IMR-90 (cell line): ENCODE data around the gene CABCOCO1. TPM values are rescaled to one million over a fixed set of nuclear protein-coding genes. Genes with fewer than 3 reads are reported as not detected.
"Not testable (repeated sequence)": the region's sequence is repeated elsewhere in the genome, so short reads cannot be mapped to it uniquely, and the experiment has no call there.

ENCODE experiments used
- ATAC-seq: fragments of 200-7000 bp; cut with Tn5 transposase; 2 replicates; pipeline ENCODE4 v1.9.1; 2020; ENCODE audit warnings: low read depth, mild to moderate bottlenecking, moderate library complexity
- BruUV-seq: library from RNA; stranded (reverse); fragments of 400-500 nt; replicated peaks from 2 replicates; lab custom pipeline; 2021; lab: Mats Ljungman, UMichigan
- CTCF ChIA-PET: fragments of 300-600 bp; formaldehyde crosslinking; extraction: SDS; loops from one replicate; lab custom pipeline; 2021; ENCODE audit warnings: antibody characterized with exemption; lab: Yijun Ruan, JAX
- POLR2A ChIA-PET: fragments of 300-600 bp; sonication (Branson Sonifier 250); formaldehyde crosslinking; loops from one replicate; lab custom pipeline; 2022; ENCODE audit warnings: antibody characterized with exemption; ENCODE audit not compliant: unreplicated experiment; lab: Charles Lee
- DNase-seq: peaks from one replicate; pipeline ENCODE4 v3.0.0; 2013
- H2AFZ ChIP-seq: replicated peaks from 2 replicates; pipeline ENCODE3; 2013; ENCODE audit warnings: low read length, mild to moderate bottlenecking; ENCODE audit not compliant: poor library complexity
- H2AK5ac ChIP-seq: 2 replicates; pipeline ENCODE4 v1.6.1; 2013; ENCODE audit warnings: low read depth, low read length, inconsistent platforms
- H2AK9ac ChIP-seq: replicated peaks from 2 replicates; pipeline ENCODE3; 2013; ENCODE audit warnings: mild to moderate bottlenecking, low read depth, low read length, moderate library complexity; ENCODE audit not compliant: poor library complexity
- H2BK120ac ChIP-seq: 2 replicates; pipeline ENCODE4 v1.6.1; 2013; ENCODE audit warnings: low read depth, low read length, inconsistent platforms
- H2BK15ac ChIP-seq: 3 replicates; pipeline ENCODE4 v1.6.1; 2013; ENCODE audit warnings: low read depth, low read length, inconsistent platforms
- H2BK20ac ChIP-seq: 2 replicates; pipeline ENCODE4 v1.6.1; 2013; ENCODE audit warnings: low read depth, mild to moderate bottlenecking, inconsistent platforms, low read length, moderate library complexity
- H2BK5ac ChIP-seq: 2 replicates; pipeline ENCODE4 v1.6.1; 2013; ENCODE audit warnings: mild to moderate bottlenecking, low read depth, low read length, inconsistent platforms; ENCODE audit not compliant: poor library complexity, severe bottlenecking
- H3K14ac ChIP-seq: replicated peaks from 2 replicates; pipeline ENCODE4 v1.6.1; 2013; ENCODE audit warnings: low read depth, low read length, inconsistent platforms
- H3K18ac ChIP-seq: 2 replicates; pipeline ENCODE4 v1.6.1; 2013; ENCODE audit warnings: low read depth, low read length, control low read depth
- H3K23ac ChIP-seq: 2 replicates; pipeline ENCODE4 v1.6.1; 2013; ENCODE audit warnings: low read depth, low read length, inconsistent platforms
- H3K27ac ChIP-seq: 2 replicates; pipeline ENCODE4 v1.5.1; 2013; ENCODE audit warnings: mild to moderate bottlenecking, control low read depth, low read length; ENCODE audit not compliant: insufficient read depth
- H3K27me3 ChIP-seq: 2 replicates; pipeline ENCODE4 v1.6.1; 2013; ENCODE audit warnings: low read length; ENCODE audit not compliant: control insufficient read depth, insufficient read depth
- H3K36me3 ChIP-seq: 2 replicates; pipeline ENCODE4 v1.6.1; 2013; ENCODE audit warnings: low read length, mixed read lengths; ENCODE audit not compliant: control insufficient read depth, insufficient read depth
- H3K4ac ChIP-seq: 2 replicates; pipeline ENCODE4 v1.6.1; 2013; ENCODE audit warnings: low read depth, low read length, inconsistent platforms
- H3K4me1 ChIP-seq: 2 replicates; pipeline ENCODE4 v1.6.1; 2013; ENCODE audit warnings: low read length, mixed read lengths; ENCODE audit not compliant: control insufficient read depth, insufficient read depth
- H3K4me2 ChIP-seq: 2 replicates; pipeline ENCODE4 v1.6.1; 2013; ENCODE audit warnings: low read depth, mild to moderate bottlenecking, control low read depth, low read length, moderate library complexity
- H3K4me3 ChIP-seq: 2 replicates; pipeline ENCODE4 v1.5.1; 2013; ENCODE audit warnings: low read depth, mild to moderate bottlenecking, control low read depth, low read length, moderate library complexity; ENCODE audit not compliant: insufficient read depth
- H3K56ac ChIP-seq: 2 replicates; pipeline ENCODE4 v1.6.1; 2013; ENCODE audit warnings: low read length, inconsistent platforms; ENCODE audit not compliant: insufficient read depth; ENCODE audit errors: extremely low read depth
- H3K79me1 ChIP-seq, 2 experiments: 2 replicates each; pipeline ENCODE4 v1.6.1; 2013; ENCODE audit warnings: low read length in 2 of 2, inconsistent platforms in 1 of 2, low read depth in 1 of 2
- H3K9ac ChIP-seq: 2 replicates; pipeline ENCODE4 v1.6.1; 2013; ENCODE audit warnings: low read depth, low read length, control low read depth
- H3K9me1 ChIP-seq: 2 replicates; pipeline ENCODE4 v1.6.1; 2013; ENCODE audit warnings: low read length, inconsistent platforms; ENCODE audit not compliant: insufficient read depth
- H3K9me3 ChIP-seq: 2 replicates; pipeline ENCODE4 v1.6.1; 2013; ENCODE audit warnings: low read length; ENCODE audit not compliant: control insufficient read depth, insufficient read depth
- H4K20me1 ChIP-seq: 2 replicates; pipeline ENCODE4 v1.6.1; 2013; ENCODE audit warnings: low read length, inconsistent platforms; ENCODE audit not compliant: insufficient read depth
- H4K5ac ChIP-seq: 2 replicates; pipeline ENCODE4 v1.6.1; 2013; ENCODE audit warnings: mild to moderate bottlenecking, low read depth, low read length, control low read depth
- H4K8ac ChIP-seq, 2 experiments: 2 replicates each; pipeline ENCODE4 v1.6.1; 2013; ENCODE audit warnings: low read depth in 2 of 2, low read length in 2 of 2, control low read depth in 1 of 2, inconsistent platforms in 1 of 2
- H4K91ac ChIP-seq: 2 replicates; pipeline ENCODE4 v1.6.1; 2013; ENCODE audit warnings: low read depth, low read length, inconsistent platforms; ENCODE audit not compliant: insufficient read depth
- WGBS, 2 experiments: methylation state at CpG; one replicate each; pipeline versions ENCODE4 v1.1.5 to v1.1.7; 2013; ENCODE audit warnings: missing lambda C conversion rate in 2 of 2; ENCODE audit not compliant: insufficient read length in 1 of 2; ENCODE audit errors: extremely low coverage in 2 of 2; 5-methylcytosine and 5-hydroxymethylcytosine counted together
- dilution Hi-C: fragments of 300-500 bp; cut with HindIII; formaldehyde crosslinking; loops from one replicate; pipeline ENCODE4 v1.14.3; 2018; ENCODE audit warnings: low sequenced_read_pairs; ENCODE audit not compliant: unreplicated experiment
- in situ Hi-C: fragments of 300-500 bp; cut with MboI; formaldehyde crosslinking; loops from 3 replicates; pipeline ENCODE4 v1.14.3; 2019; ENCODE audit warnings: low sequenced_read_pairs, inconsistent platforms, mixed read lengths
- intact Hi-C: fragments of 100-400 bp; cut with micrococcal nuclease; formaldehyde crosslinking; loops from 2 replicates; pipeline ENCODE4 v1.10.0; 2022
- polyA plus RNA-seq, 3 experiments: library from polyadenylated mRNA; depleted of rRNA; stranded (reverse); fragments of >200 nt; gene quantifications; 2 replicates each; pipeline ENCODE4 v1.2.3, GENCODE V29; 2012; ENCODE audit warnings: low replicate concordance in 1 of 3
- total RNA-seq: library from RNA; depleted of rRNA; stranded (reverse); fragments of >200 nt; gene quantifications from 2 replicates; pipeline ENCODE4 v1.2.3, GENCODE V29; 2012

The CABCOCO1 gene
- total and polyA plus RNA-seq, 2 of the 4 experiments (the other 2 are of a cell fraction): 0.18 to 0.31 TPM

DNA sequence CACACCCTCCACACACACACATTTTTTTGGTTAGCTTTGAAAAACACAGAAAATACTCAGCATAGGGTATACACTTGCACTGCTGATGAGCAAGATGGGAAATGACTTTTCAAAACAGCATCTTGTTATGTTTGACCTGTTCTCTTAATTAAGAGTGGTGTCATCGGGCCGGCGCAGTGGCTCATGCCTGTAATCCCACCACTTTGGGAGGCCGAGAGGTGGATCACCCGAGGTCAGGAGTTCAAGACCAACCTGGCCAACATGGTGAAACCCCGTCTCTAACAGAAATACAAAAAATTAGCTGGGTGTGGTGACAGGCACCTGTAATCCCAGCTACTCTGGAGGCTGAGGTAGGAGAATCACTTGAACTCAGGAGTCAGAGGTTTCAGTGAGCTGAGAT is 56.7 kb downstream of the CABCOCO1 start:
- H3K9ac ChIP-seq, H2BK120ac ChIP-seq, H3K4me2 ChIP-seq, H3K14ac ChIP-seq, H4K20me1 ChIP-seq, DNase-seq, H3K9me3 ChIP-seq, H3K27me3 ChIP-seq, H3K4me1 ChIP-seq, H3K4ac ChIP-seq, H2AK5ac ChIP-seq, H3K56ac ChIP-seq, dilution Hi-C loops, H2BK20ac ChIP-seq, H3K4me3 ChIP-seq, H3K79me1 ChIP-seq, H2AFZ ChIP-seq, H3K18ac ChIP-seq, CTCF ChIA-PET, H4K8ac ChIP-seq, in situ Hi-C loops, intact Hi-C loops, H4K91ac ChIP-seq, POLR2A ChIA-PET, H3K27ac ChIP-seq, H3K9me1 ChIP-seq, H4K5ac ChIP-seq, H3K23ac ChIP-seq, ATAC-seq, H3K36me3 ChIP-seq, H2BK15ac ChIP-seq, BruUV-seq: not testable (repeated sequence)
- WGBS, 2 experiments: 96% methylated on average over 3 of the region's 6 CpGs; no CpG with 5 or more reads in 1 of the 2 experiments
- Histone ChIP-seq H2BK5ac (peak overlapping the region; percentile 13), H2AK9ac (peak overlapping the region; percentile 70)
